CD4-positive, alpha-beta T cell treated with Interleukin-15 for 1 hour (primary cell): ENCODE results near the gene NTHL1.

Experiments used
- DNase-seq: peaks from one replicate; pipeline ENCODE4 v3.0.0-alpha.2; 2020

Gene NTHL1

DNA sequence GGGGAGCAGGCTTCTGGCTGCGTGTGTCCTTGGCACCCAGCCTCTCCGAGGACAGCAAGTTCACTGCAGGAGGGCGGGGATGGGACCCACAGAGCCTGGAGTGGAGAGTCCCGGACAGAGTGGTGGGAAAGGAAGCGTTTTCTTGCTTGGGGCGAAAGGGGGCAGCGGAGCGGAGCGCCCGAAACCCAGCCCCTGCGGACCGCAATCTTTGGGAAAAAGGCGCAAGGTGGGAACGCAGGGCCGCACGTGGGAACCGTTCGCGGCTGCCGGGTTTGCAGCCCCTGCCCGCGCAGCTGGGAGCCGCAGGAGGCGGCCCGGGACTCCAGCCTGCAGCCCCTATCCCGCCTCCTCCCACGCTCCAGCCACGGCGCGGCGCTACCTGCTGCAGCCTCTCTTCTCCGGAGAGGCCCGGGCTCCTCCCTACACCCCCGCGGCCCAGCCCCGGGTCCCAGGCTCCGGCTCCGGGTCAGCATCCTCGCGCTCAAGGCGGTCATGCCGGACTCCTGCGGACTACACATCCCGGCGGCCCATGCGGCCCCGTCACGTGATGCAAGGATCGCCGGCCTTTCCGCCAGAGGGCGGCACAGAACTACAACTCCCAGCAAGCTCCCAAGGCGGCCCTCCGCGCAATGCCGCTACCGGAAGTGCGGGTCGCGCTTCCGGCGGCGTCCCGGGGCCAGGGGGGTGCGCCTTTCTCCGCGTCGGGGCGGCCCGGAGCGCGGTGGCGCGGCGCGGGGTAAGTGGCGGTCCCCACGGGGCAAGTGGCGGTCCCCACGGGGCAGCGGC lies at the start of gene NTHL1, which contains the start of gene TSC2:
TSS of gene NTHL1 (minus strand) at position 505 of the 786 bp plus-strand sequence. CDS start at position 494, 11 bp downstream.
TSS of gene TSC2 (plus strand) at position 656 of the 786 bp plus-strand sequence. CDS start 631 bp downstream, outside the sequence.
- DNase-seq = peak; percentile 93

GRCh38 chr16:2096853-2097595 lies 49.4 kb upstream of the NTHL1 start:
- no peak for DNase-seq

DNA sequence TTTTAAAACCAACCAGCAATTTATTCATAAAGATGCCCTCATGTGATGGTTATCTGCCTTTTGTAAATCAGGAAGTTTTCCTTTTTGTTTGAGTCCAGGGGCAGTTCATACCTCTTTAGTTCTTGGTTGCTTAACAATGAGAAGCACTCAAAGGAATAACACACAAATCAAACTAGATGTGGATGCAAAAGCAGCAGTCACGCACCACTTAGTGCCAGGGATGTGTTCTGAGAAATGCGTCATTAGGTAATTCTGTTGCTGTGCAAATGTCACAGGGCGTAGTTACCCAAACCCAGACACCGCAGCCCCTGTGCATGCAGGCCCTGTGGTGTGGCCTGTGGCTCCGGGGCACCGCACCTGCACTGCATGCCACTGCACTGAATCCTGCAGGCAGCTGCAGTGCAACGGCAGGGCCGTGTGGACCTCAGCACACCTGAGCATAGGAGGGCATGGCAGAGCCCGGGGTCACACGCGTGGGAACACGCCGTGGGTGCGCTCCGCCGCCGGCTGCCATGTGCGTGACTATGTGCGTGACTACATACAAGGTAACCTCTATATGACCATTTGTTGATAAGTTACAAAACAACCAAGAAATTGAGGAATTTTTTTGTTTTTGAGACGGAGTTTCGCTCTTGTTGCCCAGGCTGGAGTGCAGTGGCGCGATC lies 48.4 kb upstream of the NTHL1 start:
- DNase-seq = no peak

DNA sequence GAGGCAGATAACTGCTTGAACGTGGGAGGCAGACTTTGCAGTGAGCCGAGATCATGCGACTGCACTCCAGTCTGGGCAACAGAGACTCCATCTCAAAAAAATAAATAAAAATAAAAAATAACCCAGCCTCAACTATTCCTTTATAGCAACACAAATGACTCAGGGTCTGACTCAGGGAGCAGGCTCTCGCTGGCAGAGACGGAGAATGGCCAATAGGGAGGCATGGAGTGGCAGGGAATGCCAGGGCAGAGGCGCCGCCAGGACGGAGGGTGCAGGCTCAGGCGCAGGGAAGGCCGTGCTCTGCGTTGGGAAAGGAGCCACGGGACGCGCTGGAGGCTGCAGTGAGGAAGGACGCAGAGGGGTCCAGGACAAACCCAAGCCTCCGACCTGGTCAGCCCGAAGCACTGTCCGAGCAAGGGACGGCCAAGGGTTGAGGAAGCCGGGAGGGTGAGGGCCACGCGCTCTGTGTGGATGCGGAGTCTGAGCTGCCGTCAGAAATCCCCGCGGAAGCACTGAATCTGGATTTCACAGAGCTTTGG lies 47.8 kb upstream of the NTHL1 start:
- DNase-seq = no peak

- no peak for DNase-seq
These were observed 46.2 kb upstream of the NTHL1 start for GRCh38 chr16:2093793-2094192.

GRCh38 chr16:2092866-2093265 lies 45.2 kb upstream of the NTHL1 start:
- no peak for DNase-seq

DNA sequence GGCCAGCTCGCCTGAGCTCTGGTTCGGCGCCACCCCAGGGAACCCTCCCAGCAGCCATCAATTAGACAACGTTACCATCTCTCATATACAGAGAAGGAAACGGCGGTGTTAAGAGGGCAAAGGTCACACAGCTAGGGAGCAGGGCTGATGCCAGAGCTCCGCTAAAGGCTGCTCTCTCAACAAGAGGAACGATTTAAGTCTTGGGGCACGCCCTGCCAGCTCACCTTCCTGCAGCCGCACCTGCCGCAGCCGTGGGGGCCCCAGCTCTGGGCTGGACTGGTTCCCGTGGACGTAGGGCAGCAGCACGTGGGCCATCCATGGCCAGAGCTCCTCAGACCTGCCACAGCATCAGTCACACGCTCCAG lies 44.6 kb upstream of the NTHL1 start:
- DNase-seq = no peak

- DNase-seq = no peak
These were observed 44.1 kb upstream of the NTHL1 start for GRCh38 chr16:2091547-2092255.

DNA sequence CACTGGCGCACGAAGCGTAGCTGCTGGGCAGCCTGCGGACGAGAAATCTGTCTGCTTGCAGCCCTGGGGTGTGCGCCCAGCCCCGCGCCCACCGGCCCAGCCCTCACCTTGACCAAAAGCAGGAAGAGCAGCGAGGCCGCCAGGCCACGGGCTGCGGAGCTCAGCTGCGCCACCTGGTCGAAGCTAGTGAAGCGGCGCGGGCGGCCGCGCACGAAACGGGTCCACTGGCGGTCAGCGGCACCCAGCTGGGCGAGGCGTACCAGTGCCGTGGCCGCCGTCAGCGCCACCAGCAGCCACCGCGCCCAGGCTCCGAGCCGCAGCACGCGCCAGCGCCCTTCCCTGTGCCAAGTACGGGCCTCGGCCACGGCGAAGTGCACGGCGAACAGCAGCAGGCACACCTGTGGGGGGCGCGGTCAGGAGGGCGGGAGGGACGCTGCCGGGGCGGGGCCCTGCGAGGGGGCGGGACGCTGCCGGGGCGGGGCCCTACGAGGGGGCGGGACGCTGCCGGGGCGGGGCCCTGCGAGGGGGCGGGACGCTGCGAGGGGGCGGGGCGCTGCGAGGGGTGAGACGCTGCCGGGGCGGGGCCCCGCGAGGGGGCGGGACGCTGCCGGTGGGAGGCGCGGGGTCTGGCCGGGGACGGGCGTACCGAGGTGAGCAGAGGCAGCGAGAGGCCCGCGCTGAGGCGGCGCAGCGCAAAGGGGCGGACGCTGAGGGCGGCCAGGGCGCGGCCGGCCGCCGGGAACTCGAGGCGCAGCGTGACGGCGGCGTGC lies 43.3 kb upstream of the NTHL1 start:
- peak; percentile 67 for DNase-seq

- no peak for DNase-seq
These were observed 42.8 kb upstream of the NTHL1 start for GRCh38 chr16:2090481-2090776.

DNA sequence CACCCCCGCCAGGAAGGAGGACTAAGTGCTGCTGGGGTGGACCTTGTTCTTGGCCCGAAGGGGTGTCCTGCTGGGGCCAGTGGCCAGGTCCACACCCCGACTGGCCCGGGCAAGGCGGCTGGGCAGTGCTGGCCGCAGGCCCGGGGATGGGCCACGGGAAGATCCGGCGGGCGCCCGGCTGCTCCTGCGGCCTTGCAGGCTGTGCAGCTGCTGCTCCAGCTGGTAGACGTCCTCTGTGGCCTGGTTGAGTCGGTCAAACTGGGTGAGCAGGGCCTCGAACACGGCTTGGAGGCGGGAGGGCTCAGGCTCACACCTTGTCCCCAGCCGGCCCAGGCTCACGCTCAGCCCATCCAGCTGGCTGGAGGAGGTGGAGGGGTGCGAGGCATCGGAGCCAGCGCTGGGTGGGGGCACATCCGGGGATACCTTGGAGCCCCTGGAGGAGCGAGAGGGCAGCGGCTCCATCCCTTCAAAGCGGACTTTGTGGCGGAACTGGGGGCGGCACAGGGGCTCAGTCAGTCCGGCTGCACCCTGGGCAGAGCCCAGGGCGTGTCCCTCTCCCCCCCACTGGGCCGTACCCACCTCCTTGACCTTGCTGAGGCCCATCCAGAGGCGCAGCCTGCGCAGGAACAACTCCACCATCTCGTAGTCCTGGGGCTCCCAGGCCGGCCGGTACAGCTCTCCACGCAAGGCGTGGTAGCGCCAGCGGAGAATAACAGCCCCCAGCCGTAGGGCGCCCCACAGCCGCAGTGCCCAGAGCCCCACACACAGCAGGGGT lies 42.3 kb upstream of the NTHL1 start:
- DNase-seq = no peak

DNA sequence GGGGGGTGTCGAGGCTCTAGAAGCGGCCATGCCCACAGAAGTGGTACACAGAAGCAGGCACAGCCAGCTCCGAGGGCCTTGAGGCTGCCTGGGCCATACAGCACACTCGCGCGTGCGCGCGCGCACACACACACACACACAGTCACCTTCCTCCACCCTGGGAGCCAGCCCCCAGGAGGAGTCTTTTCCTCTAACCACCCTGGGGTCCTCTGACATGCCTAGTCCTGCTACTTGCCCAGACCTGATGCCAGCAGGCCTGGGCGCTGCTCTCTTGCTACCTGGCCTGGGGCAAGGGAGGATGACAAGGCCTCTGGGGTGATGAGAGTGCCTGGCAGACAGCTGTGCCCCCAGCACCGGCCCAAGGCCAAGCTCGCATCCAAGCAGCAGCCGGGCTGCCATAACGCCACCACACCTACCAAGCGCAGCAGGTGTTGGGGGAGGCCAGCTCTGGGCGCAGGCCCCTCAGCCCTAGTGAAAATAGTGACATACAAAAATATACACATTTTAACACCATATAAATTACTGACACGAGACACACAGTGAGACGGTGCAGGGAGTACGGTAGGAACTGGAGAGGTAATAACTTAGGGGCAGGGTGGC lies 41.2 kb upstream of the NTHL1 start:
- DNase-seq = no peak

DNA sequence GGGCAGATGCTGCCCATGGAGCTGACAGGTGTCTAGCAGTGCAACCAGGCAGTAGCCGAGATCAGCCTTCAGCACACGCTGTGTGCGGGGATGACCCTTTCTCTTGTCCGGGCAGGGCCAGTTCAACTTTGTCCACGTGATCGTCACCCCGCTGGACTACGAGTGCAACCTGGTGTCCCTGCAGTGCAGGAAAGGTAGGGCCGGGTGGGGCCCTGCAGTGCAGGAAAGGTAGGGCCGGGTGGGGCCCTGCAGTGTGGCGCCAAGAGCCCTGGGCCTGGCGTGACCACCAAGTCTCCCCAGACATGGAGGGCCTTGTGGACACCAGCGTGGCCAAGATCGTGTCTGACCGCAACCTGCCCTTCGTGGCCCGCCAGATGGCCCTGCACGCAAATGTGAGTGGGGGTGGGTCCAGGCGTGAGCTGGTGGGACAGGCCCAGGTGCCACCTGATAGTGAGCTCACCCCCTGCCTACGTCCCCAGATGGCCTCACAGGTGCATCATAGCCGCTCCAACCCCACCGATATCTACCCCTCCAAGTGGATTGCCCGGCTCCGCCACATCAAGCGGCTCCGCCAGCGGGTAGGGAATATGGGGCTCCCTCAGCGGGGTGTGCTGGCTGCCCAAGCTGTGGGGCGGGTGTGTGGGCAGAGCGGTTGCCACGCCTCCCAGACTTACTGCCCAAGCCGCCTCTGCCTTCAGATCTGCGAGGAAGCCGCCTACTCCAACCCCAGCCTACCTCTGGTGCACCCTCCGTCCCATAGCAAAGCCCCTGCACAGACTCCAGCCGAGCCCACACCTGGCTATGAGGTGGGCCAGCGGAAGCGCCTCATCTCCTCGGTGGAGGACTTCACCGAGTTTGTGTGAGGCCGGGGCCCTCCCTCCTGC lies 40.4 kb upstream of the NTHL1 start:
- no peak for DNase-seq

- no peak for DNase-seq
These were observed 39.4 kb upstream of the NTHL1 start for GRCh38 chr16:2086812-2087747.

- no peak for DNase-seq
These were observed 38.6 kb upstream of the NTHL1 start for GRCh38 chr16:2086106-2086742.

GRCh38 chr16:2085669-2086068 lies 38.0 kb upstream of the NTHL1 start:
- DNase-seq = no peak

GRCh38 chr16:2084895-2085625 lies 37.4 kb upstream of the NTHL1 start:
- no peak for DNase-seq
